ENCODE data around the gene CFDP1.

DNA sequence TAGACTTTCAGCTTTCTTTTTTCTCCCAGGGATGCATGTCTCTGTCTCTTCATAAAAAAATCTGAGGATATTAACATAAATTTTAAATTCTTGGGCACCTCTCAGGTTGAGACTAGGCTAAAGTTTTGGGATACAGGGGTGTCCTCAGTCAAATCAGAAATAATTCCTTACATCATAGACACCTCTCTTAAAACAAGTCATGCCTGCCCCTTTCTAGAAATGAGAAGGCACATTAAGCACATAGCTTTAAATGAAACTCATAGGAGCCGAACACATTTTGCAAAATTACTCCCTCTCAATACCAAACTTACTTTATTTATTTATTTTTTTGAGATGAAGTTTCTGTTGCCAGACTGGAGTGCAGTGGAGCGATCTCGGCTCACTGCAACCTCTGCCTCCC is 114.6 kb downstream of the CFDP1 start:
- TF ChIP-seq, protein P1, sequence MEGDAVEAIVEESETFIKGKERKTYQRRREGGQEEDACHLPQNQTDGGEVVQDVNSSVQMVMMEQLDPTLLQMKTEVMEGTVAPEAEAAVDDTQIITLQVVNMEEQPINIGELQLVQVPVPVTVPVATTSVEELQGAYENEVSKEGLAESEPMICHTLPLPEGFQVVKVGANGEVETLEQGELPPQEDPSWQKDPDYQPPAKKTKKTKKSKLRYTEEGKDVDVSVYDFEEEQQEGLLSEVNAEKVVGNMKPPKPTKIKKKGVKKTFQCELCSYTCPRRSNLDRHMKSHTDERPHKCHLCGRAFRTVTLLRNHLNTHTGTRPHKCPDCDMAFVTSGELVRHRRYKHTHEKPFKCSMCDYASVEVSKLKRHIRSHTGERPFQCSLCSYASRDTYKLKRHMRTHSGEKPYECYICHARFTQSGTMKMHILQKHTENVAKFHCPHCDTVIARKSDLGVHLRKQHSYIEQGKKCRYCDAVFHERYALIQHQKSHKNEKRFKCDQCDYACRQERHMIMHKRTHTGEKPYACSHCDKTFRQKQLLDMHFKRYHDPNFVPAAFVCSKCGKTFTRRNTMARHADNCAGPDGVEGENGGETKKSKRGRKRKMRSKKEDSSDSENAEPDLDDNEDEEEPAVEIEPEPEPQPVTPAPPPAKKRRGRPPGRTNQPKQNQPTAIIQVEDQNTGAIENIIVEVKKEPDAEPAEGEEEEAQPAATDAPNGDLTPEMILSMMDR (conservative IDR thresholded peaks at IDR 0.05), result no peak
- TF ChIP-seq EZH2 (IDR thresholded peaks at IDR 0.05; ENCODE audit: low read depth), result no peak

All from PC-9 (cell line).